NCI-H524 treated with DMSO at 0.1 percent for 48 hours (cell line): Measurements from ENCODE around the gene TSPAN18.

ENCODE experiments used
- DNase-seq: peaks from one replicate; lab custom pipeline; 2025; lab: John Stamatoyannopoulos, UW

The TSPAN18 gene

GRCh38 chr11:44979543-44980399 lies 253.0 kb downstream of the TSPAN18 start:
- no peak for DNase-seq

- DNase-seq, result no peak
Measured at GRCh38 chr11:44980533-44981427, 254.0 kb downstream of the TSPAN18 start.
